Measurements from ENCODE around the gene GGCT.
A peak's percentile ranks its signal among the peaks of the same experiment; 100 is the strongest.
"Not testable (repeated sequence)": the region's sequence is repeated elsewhere in the genome, so short reads cannot be mapped to it uniquely, and the experiment has no call there.

The GGCT gene

DNA sequence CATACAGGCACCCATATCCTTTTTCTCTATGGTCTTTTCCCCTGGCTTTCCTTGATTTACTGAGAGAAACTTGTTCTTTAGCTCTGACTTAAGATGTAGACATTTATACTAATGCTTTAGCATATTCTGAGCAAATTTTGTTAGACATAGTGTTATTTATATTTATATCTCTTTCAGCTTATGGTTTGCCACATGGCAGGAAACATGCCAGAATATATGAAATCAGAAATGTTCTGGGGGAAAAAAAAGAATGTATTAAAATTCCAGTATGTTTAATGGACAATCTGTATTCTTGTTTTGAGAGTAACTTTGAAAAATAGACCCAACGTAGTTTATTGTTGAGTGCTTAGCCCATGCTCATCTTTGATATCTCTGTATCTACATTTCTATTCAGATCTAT is 10.1 kb upstream of the GGCT start:
- DNase-seq = no peak

DNA sequence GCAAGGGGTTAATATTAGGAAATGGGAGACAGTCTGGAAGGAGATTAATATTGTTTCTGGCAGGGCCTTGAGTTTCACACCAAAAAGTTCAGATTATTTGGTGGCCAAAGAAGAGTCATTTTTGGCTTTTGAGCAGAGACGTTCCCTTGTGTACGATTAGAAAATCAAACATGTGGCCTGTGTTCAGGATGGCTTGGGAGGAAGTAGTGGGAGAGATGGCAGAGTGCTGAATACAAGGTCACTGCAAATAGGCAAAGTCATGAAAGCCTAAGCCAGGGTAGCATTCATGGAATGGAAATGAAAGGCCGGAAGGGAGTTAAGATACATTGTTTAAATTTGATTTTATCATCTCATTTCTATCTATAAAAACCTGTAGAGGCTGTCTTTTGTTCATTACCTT is 9.5 kb upstream of the GGCT start:
- DNase-seq = no peak

GRCh38 chr7:30513762-30514161 is 9.1 kb upstream of the GGCT start:
- DNase-seq = no peak

DNA sequence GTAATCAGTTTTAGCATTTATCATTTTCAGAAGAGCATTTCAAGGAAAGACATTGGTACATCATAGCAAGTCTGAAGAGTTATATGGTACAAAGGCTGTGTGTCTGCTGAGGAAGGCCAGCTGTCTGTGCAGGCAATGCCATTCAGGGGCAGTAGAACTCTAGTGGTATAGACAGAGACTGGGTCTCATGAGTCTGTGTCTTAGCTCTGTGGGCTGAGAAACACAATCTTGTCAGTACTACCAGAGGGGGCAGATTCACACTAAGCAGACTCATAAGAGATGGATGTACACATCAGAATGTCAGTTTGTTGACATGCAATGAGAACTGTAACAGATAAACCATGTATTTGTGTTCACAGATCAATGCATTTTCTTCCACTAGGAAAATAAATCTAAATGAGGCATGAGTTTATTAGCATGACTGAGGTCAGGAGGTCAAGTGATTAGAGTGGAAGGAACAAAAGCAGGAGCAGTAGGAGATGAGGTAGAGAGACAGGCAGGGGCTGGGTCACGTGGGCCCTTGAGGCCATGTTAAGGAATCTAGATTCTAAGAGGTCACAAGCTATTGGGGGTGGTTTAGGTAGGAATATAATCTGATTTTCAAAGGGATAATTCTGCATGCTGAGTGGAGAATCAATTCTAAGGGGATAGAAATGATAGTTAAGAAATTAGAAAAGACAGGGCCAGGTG is 7.5 kb upstream of the GGCT start:
- no peak for DNase-seq

- no peak for DNase-seq
These were observed 6.9 kb upstream of the GGCT start for GRCh38 chr7:30511494-30511893.

DNA sequence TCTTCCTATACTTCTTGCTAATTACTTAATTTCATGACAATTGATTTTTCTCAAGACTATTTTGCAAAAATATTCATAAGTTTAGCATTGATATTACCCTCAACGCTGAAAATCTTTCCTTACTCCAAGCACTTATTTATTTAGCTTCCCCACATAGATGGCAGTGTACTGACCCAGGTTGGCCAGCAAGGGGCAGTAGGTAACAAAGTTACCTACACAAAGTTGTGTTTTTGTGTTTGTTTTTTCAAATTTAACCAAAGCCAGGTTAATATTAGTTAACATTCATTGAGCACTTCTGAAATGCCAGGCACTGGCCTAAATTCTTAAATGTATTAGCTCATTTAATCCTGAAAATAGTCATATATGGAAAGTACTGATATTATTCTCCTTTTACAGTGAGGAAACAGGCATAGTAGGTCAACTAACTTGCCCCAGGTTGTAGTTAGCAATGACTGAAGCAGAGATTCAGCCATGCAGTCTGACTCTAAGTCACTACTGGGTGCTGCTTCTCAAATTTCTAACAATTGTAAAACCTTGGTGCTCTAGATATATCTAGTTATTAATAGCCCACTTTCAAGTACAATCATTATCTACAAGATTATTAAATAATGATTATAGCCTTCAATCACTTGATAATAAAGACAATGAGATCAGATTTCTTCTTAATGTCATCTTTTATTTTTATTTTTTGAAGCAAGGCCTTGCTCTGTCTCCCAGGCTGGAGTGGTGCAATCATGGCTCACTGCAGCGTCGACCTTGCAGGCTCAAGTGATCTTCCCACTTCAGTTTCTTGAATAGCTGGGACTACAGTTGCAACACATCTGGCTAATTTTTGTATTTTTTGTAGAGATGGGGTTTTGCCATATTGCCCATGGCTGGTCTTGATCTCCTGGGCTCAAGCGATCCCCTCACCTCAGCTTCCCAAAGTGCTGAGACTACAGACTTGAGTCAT is 5.8 kb upstream of the GGCT start:
- no peak for DNase-seq

GRCh38 chr7:30509171-30509857 is 4.7 kb upstream of the GGCT start:
- not testable (repeated sequence) for DNase-seq

GRCh38 chr7:30507346-30507900 is 2.8 kb upstream of the GGCT start:
- not testable (repeated sequence) for DNase-seq

- DNase-seq = no peak
These were observed 607 bp upstream of the GGCT start for GRCh38 chr7:30505174-30505697.

DNA sequence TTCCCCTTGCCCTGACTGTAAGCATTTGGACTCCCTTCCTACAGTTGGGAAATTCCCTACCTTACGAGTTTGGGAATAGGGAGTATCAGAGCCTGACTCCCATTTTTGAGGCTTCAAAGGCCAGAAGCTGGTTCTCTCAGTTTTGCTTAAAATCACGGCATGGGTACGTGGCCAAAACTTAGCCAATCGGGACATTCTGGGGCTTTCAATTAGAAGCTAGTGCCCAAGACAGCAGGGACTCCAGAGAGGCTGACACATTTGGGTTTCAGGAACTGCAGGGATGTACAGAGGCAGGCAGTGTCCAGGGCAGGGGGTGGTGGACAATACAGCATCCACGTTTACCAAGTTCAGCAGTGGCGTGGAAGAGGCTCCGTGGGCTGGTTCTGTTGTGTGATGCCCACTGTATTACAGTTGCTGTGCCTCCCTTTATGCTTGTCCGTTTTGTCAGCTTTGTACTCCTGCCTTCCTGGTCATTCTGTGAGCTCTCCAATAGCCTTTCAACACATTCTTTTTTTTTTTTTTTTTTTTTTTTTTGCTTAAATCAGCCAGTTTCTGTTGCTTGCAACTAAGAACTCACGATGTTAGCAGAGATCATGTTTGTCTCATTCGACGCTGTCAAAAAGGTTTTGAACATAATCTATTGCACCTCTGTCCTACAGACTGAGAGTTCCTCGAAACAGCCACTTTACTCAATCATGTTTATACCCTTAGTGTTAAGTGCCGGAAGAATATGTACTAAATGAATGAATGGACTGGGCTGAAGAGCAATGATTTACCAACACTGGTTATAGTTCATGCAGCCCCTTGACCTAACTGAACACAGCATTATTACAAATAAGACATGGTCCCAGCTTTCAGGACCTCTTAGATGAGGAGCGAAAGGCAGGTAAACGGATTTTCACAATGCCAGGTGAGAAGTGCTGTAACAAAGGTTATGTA is 1.1 kb downstream of the GGCT start:
- DNase-seq = no peak

DNA sequence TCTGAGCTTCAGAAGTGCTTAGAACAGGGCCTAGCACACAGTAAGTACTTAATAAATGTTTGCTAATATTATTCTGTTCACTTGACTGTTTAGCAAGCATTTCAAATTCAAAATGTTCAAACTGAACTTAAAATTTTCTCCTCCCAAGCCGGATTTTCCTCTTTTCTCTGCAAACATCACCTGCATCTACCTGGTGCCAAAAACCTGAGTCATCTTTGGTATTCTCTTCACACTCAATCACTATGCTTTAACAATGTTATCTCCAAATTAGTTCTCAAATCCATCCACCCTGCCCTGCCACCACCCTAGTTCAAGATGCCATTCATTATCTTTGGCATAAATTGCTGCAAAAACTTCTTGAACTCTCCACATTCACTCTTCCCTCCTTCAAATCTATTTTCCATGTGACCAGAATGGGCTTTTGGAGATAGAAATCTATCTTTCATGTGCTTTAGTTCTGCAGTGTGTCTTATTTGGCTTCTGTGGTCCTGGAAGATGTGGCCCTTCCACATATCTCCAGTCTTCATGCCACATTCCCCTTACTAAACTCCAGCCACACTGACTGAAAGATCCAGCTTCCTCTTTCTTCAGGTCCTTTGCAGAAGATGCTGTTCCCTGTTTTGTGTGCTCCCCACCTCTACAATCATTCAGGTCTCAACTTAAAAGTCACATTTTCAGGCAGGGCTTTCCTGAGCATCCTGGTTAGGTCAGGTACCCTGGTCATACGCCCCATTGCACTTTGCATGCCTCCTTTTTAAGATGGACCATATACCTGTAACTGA is 2.0 kb downstream of the GGCT start:
- no peak for DNase-seq

GRCh38 chr7:30501264-30501663 is 3.4 kb downstream of the GGCT start:
- no peak for DNase-seq

DNA sequence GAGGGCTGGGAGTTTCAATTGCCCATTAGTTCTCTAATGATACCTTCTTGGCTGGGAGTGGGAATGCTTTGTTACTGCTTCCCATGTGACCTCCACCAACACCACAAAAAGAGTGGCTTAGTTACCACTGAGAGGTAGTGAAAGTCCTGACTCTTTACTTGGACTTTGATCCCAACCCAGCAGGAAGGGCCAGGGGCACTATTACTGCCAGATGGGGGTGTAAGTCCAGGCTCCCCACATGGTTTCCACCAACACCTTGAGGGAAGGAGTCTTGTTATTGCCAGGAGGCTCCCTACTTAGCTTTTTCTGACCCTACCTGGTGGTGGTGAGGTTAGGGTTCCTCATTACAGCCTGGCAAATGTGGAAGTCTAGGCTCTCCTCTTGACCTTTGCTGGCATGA is 11.4 kb downstream of the GGCT start:
- no peak for DNase-seq

DNA sequence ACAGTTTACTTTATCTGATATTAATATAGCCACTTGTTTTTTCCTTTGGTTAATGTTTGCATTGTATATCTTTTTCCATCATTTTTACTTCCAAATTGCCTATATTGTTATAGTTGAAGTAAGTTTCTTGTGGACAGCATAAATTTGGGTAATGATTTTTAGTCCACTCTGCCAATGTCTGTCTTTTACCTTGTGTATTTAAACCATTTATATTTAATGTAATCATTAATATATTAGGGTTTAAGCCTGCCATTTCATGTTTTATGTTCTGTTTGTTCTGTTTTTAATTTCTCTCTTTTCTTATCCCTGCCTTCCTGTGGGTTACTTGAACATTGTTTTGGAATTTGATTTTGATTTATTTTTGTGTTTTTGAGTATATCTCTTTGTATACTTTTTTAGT is 13.2 kb downstream of the GGCT start:
- no peak for DNase-seq

DNA sequence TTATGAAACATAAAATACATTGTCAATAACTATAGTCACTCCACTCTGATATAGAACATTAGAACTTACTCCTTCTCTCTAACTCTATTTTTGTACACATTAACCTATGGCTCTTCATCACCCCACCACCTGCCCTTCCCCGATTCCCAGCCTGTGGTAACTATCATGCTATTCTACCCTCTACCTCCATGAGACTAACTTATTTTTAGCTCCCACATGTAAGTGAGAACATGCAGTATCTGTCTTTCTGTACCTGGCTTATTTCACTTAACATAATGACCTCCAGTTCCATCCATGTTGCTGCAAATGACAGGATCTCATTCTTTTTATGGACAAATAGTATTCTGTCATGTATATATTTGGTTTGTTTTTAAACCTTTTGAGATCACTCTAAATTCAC is 17.3 kb downstream of the GGCT start:
- no peak for DNase-seq

GRCh38 chr7:30485667-30486066 is 19.0 kb downstream of the GGCT start:
- DNase-seq = no peak

DNA sequence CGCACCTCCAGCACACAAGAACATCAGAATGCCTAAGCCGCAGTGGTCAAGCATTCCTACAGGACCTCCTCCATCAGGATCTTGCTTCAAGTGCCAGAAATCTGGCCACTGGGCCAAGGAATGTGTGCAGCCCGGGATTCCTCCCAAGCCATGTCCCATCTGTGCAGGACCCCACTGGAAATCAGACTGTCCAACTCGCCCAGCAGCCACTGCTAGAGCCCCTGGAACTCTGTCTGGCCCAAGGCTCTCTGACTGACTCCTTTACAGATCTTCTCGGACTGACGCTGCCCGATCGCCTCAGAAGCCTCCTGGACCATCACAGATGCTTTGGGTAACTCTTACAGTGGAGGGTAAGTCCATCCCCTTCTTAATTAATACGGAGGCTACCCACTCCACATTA is 23.2 kb downstream of the GGCT start:
- DNase-seq = not testable (repeated sequence)

GRCh38 chr7:30479202-30480120 is 25.2 kb downstream of the GGCT start:
- no peak for DNase-seq

DNA sequence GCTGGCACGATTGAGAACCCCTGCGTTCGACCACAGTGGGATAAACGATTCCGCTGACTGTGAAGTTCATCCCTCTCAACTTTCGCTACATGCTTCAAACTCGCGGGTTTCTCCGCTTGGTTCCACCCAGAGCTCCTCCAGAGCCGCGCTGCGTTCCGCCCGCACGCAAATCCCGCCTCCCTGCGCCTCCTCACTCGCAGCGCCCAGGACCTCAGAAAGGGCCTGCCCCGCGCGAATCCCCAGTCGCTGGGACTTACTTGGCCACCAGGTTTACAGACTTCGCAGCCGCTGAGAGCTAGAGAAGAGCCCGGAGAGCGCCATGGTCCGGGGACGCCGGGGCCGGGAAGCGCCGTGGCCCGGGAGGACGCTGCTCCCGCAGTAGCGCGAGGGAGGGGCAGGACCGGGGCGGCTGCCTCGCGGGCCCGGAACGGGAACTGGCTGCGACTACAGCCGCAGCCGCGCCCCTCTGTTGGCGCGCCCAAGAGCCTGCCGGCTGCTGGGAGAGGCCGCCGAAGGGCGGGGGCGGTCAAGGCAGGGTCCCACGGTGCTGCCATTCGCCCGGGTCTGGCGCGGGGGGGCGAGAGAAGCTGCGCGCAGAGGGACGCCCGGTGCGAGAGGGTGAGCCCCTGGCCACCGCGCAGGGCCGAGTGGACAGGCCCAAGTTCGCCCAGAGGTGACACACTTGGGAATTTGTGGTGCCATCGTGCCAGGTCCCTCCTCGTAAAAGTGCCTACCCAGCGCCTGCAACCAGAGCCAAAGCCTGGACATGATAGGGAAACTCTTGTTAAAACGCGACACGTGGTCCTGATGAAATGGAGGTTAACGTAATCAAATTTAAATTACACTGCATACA is 26.1 kb downstream of the GGCT start, which contains the start of gene NOD1:
Gene NOD1 (minus strand): TSS at position 436 of the 853 bp plus-strand sequence. CDS start 21,863 bp downstream, outside the sequence.
- peak; percentile 49 for DNase-seq

Measured in activated CD4-positive, alpha-beta T cell treated with anti-CD3 and anti-CD28 coated beads for 1 hour (primary cell).